ENCODE results near the gene GRID1. TPM values are rescaled to one million over a fixed set of nuclear protein-coding genes. Genes with fewer than 3 reads are reported as not detected.

Gene GRID1
- total RNA-seq, 3 donors from 2014 or later: 0.61 to 1.9 (median 0.87) TPM

- intact Hi-C loops (cut with DNase I, micrococcal nuclease): no loop called here
- no peaks in the 10 kb centered on the region for H3K4me1 ChIP-seq (ENCODE audit: low read depth)
- no peak overlapping the region for H3K4me3 ChIP-seq
- no peaks in the 10 kb centered on the region for H3K36me3 ChIP-seq (ENCODE audit: low read depth)
- ATAC-seq (no peak), DNase-seq (no peak)
- no peaks in the 10 kb centered on the region for H3K9me3 ChIP-seq
- TF ChIP-seq, protein P1, sequence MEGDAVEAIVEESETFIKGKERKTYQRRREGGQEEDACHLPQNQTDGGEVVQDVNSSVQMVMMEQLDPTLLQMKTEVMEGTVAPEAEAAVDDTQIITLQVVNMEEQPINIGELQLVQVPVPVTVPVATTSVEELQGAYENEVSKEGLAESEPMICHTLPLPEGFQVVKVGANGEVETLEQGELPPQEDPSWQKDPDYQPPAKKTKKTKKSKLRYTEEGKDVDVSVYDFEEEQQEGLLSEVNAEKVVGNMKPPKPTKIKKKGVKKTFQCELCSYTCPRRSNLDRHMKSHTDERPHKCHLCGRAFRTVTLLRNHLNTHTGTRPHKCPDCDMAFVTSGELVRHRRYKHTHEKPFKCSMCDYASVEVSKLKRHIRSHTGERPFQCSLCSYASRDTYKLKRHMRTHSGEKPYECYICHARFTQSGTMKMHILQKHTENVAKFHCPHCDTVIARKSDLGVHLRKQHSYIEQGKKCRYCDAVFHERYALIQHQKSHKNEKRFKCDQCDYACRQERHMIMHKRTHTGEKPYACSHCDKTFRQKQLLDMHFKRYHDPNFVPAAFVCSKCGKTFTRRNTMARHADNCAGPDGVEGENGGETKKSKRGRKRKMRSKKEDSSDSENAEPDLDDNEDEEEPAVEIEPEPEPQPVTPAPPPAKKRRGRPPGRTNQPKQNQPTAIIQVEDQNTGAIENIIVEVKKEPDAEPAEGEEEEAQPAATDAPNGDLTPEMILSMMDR (IDR thresholded peaks at IDR 0.05): no peak
Measured at GRCh38 chr10:85598646-85599045, 767.9 kb downstream of the GRID1 start.

GRCh38 chr10:85597006-85597405 is 769.6 kb downstream of the GRID1 start:
- H3K9me3 ChIP-seq: no peaks in the 10 kb centered on the region
- H3K4me3 ChIP-seq: no peak overlapping the region
- intact Hi-C loops (cut with DNase I, micrococcal nuclease): no loop called here
- DNase-seq: no peak
- no peaks in the 10 kb centered on the region for H3K4me1 ChIP-seq (ENCODE audit: low read depth)
- TF ChIP-seq, protein P1 (IDR thresholded peaks at IDR 0.05): no peak
- no peak for ATAC-seq
- H3K36me3 ChIP-seq (ENCODE audit: low read depth): no peaks in the 10 kb centered on the region

GRCh38 chr10:85596389-85596788 is 770.2 kb downstream of the GRID1 start:
- H3K4me1 ChIP-seq (ENCODE audit: low read depth): no peaks in the 10 kb centered on the region
- ATAC-seq (no peak), DNase-seq (no peak)
- TF ChIP-seq, protein P1 (IDR thresholded peaks at IDR 0.05): no peak
- intact Hi-C loops (cut with DNase I, micrococcal nuclease): no loop called here
- H3K9me3 ChIP-seq: no peaks in the 10 kb centered on the region
- no peak overlapping the region for H3K4me3 ChIP-seq
- no peaks in the 10 kb centered on the region for H3K36me3 ChIP-seq (ENCODE audit: low read depth)

DNA sequence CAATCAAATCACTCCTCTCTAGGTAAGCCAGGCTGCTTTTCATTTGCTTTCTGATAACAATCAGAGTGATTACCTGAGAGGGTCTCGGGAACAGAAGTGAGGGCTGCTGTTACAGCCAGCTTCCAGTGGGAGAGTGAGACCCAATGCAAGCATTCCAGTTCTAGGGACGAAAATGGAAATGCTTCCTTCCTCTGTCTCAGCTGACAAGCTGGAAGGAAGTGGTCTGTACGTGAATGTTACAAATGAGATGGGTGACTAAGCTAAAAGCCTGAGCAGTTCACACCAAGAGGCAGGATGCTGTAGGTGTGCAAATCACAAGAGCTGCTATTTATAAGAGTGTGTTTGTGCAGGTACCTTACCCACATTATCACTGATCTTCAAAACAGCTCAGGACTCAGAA is 772.4 kb downstream of the GRID1 start:
- intact Hi-C loops (cut with DNase I, micrococcal nuclease): no loop called here
- TF ChIP-seq, protein P1 (IDR thresholded peaks at IDR 0.05): no peak
- no peak for DNase-seq
- Histone ChIP-seq H3K4me1 (ENCODE audit: low read depth) (no peaks in the 10 kb centered on the region), H3K9me3 (no peaks in the 10 kb centered on the region), H3K36me3 (ENCODE audit: low read depth) (no peaks in the 10 kb centered on the region), H3K4me3 (no peak overlapping the region)
- peak; percentile 19 for ATAC-seq

DNA sequence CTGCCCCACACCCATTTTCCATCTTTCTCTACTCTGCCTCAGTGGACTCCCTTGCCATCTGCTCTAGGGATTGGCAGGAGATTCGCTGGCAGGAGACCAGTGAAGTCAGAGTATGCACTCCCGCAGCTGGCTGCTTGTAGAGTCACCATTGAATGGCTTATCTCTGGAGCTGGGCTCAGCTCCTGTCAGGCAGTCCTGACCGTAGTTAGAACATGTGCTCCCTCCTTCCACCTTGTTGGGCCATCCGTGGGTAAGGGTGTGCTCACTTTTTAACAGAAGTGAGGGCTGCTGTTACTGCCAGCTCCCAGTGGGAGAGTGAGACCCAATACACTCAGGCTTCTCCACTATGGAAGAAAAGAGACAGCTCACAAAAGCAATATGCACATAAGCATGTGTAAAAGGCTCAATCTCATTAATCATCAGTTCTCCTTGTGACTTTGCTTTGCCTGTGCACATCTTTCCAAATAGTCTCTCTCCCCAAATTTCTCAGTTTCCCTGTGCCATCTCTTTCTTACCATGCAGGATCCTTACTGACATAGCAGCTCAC is 773.3 kb downstream of the GRID1 start:
- TF ChIP-seq, protein P1 (IDR thresholded peaks at IDR 0.05): no peak
- DNase-seq (no peak), ATAC-seq (no peak)
- no peaks in the 10 kb centered on the region for H3K9me3 ChIP-seq
- H3K4me1 ChIP-seq (ENCODE audit: low read depth): no peaks in the 10 kb centered on the region
- no peaks in the 10 kb centered on the region for H3K36me3 ChIP-seq (ENCODE audit: low read depth)
- no peak overlapping the region for H3K4me3 ChIP-seq
- intact Hi-C loops (cut with DNase I, micrococcal nuclease): no loop called here

- TF ChIP-seq, protein P1 (IDR thresholded peaks at IDR 0.05): no peak
- H3K4me1 ChIP-seq (ENCODE audit: low read depth): no peaks in the 10 kb centered on the region
- intact Hi-C loops (cut with DNase I, micrococcal nuclease): no loop called here
- no peak for ATAC-seq
- H3K9me3 ChIP-seq: no peaks in the 10 kb centered on the region
- no peak overlapping the region for H3K4me3 ChIP-seq
- no peaks in the 10 kb centered on the region for H3K36me3 ChIP-seq (ENCODE audit: low read depth)
- no peak for DNase-seq
Measured at GRCh38 chr10:85581371-85581770, 785.2 kb downstream of the GRID1 start.
